Adrenal gland (tissue), 12 donors: ENCODE data around the gene PLAAT2. TPM values are rescaled to one million over a fixed set of nuclear protein-coding genes. Genes with fewer than 3 reads are reported as not detected.

Experiments used
- DNase-seq, 7 donors: peaks; one replicate each; pipeline ENCODE4 v3.0.0-alpha.2; 2019 to 2020
- H3K27ac ChIP-seq, 5 donors: fragments of 200-600 bp; sonication (generic) in 4 of 5; 1 replicate in 3 of 5; 2 replicates in 2 of 5; pipeline versions ENCODE4 v1.5.1 to v1.8.0; 2016 to 2020; ENCODE audit warnings: mild to moderate bottlenecking in 1 of 5
- H3K27me3 ChIP-seq: fragments of 200-600 bp; 2 replicates; pipeline ENCODE4 v1.8.0; 2021
- H3K36me3 ChIP-seq, 2 donors: fragments of 200-600 bp; replicated peaks in 1 of 2; 1 replicate in 1 of 2; 2 replicates in 1 of 2; pipeline versions ENCODE4 v1.5.1 to v1.8.0; 2018 to 2022
- H3K4me1 ChIP-seq, 2 donors: fragments of 200-600 bp; replicated peaks in 1 of 2; 1 replicate in 1 of 2; 2 replicates in 1 of 2; pipeline versions ENCODE4 v1.5.1 to v1.8.0; 2018 to 2021
- H3K4me3 ChIP-seq, 4 donors: fragments of 200-600 bp; sonication (generic) in 3 of 4; one replicate each; pipeline ENCODE4 v1.5.1; 2016 to 2018
- H3K9me3 ChIP-seq, 3 donors: fragments of 200-600 bp; sonication (generic) in 1 of 3; replicated peaks in 1 of 3; 1 replicate in 2 of 3; 2 replicates in 1 of 3; pipeline versions ENCODE4 v1.5.1 to v1.8.0; 2016 to 2021
- CTCF ChIP-seq, 6 experiments: fragments of 450-650 bp in 4 of 6; fragments of 200-600 bp in 2 of 6; sonication (generic) in 1 of 6; IDR thresholded peaks; 1 replicate in 5 of 6; 2 replicates in 1 of 6; pipeline versions ENCODE4 v1.5.1 to v1.8.0; 2016 to 2021; ENCODE audit warnings: antibody characterized with exemption in 6 of 6, mild to moderate bottlenecking in 2 of 6, moderate library complexity in 1 of 6
- POLR2A ChIP-seq, 2 donors: fragments of 450-650 bp; IDR thresholded peaks; one replicate each; pipeline ENCODE4 v1.6.1; 2017; ENCODE audit warnings: antibody characterized with exemption in 2 of 2, mild to moderate bottlenecking in 2 of 2, moderate library complexity in 1 of 2
- WGBS, 4 donors: extraction: QIAGEN DNeasy Blood & Tissue Kit in 2 of 4; methylation state at CpG; one replicate each; pipeline versions ENCODE4 v1.1.5 to v1.1.7; 2013 to 2017; 5-methylcytosine and 5-hydroxymethylcytosine counted together
- intact Hi-C, 2 donors: fragments of 100-400 bp; cut with DNase I; formaldehyde crosslinking; loops; one replicate each; pipeline versions ENCODE4 v1.14.1 to v1.15.0; 2022 to 2023
- polyA plus RNA-seq, 3 donors: library from polyadenylated mRNA; stranded (reverse); fragments of 200-250 nt in 2 of 3; fragments of 350-450 nt in 1 of 3; fragmentation: Illumina TruSeq in 1 of 3; extraction: RNeasy Lipid Tissue Mini Kit (QIAGEN cat#74804) in 1 of 3; gene quantifications; one replicate each; pipeline ENCODE4 v1.2.3, GENCODE V29; 2013 to 2014
- total RNA-seq, 9 donors: library from RNA; depleted of rRNA in 4 of 9; stranded (reverse); fragments of >200 nt in 4 of 9; fragments of 120-200 nt in 1 of 9; fragmentation: NEBNext Ultra II Directional in 1 of 9; extraction: Animal tissue kit (Norgen Biotek cat#: 25700) in 1 of 9; gene quantifications; one replicate each; pipeline versions ENCODE4 v1.1.0 to v1.2.4, GENCODE V29; 2013 to 2023
- donor health status: healthy with polysubstance abuse.
- donor health status: Bipolar disorder and iron deficiency.
- donor health status: DM: yes; HTN: yes; CAD: no.
- donor health status: DM: no; HTN: no; CAD: no.
- donor health status: DM: no; HTN: no; CAD: no.
- donor health status: DM: yes; HTN: yes; CAD: no.

PLAAT2 gene
- total and polyA plus RNA-seq, 12 donors = 0.17 to 0.30 TPM; not detected in 10

GRCh38 chr11:63504933-63505586, 58.1 kb downstream of the PLAAT2 start:
- Histone ChIP-seq H3K36me3 (no peaks in the 10 kb centered on the region), H3K4me3 (no peak overlapping the region), H3K27ac (no peak overlapping the region), H3K27me3 (no peaks in the 10 kb centered on the region), H3K4me1 (peaks cover 0 to 7% of the 10 kb centered on the region in 2 donors), H3K9me3 (no peaks in the 10 kb centered on the region)
- WGBS, 4 donors = 51 to 62% (median 57%) methylated on average over 4 of the region's 4 CpGs
- DNase-seq = peak in 6 of 7 donors; percentile 50 to 75 (median 54)
- TF ChIP-seq CTCF (IDR thresholded peaks at IDR 0.05) = no peak
- no peak for TF ChIP-seq POLR2A (IDR thresholded peaks at IDR 0.05)
- intact Hi-C loops = no loop called here

GRCh38 chr11:63504054-63504453, 59.1 kb downstream of the PLAAT2 start:
- H3K4me3 ChIP-seq = no peak overlapping the region
- no peaks in the 10 kb centered on the region for H3K27me3 ChIP-seq
- H3K27ac ChIP-seq = peak overlapping the region in 1 of 5 donors; percentile 17
- intact Hi-C loops = no loop called here
- no peak for DNase-seq
- peaks cover 0 to 7% of the 10 kb centered on the region in 2 donors for H3K4me1 ChIP-seq
- TF ChIP-seq CTCF (IDR thresholded peaks at IDR 0.05) (no peak), POLR2A (IDR thresholded peaks at IDR 0.05) (no peak)
- no peaks in the 10 kb centered on the region for H3K36me3 ChIP-seq
- no peaks in the 10 kb centered on the region for H3K9me3 ChIP-seq
- 70 to 94% (median 90%) methylated on average over 1 of the region's 1 CpG for WGBS, 4 donors

GRCh38 chr11:63503492-63503891, 59.7 kb downstream of the PLAAT2 start:
- intact Hi-C loops = no loop called here
- Histone ChIP-seq H3K36me3 (no peaks in the 10 kb centered on the region), H3K9me3 (no peaks in the 10 kb centered on the region), H3K4me1 (peaks cover 0 to 7% of the 10 kb centered on the region in 2 donors), H3K27ac (peak overlapping the region in 1 of 5 donors; percentile 17), H3K4me3 (no peak overlapping the region), H3K27me3 (no peaks in the 10 kb centered on the region)
- TF ChIP-seq CTCF (IDR thresholded peaks at IDR 0.05) (no peak), POLR2A (IDR thresholded peaks at IDR 0.05) (no peak)
- DNase-seq = peak in 1 of 7 donors; percentile 35
- 68 to 78% (median 73%) methylated on average over 6 of the region's 6 CpGs for WGBS, 4 donors

Other genes starting within 250 kb of the PLAAT2 start
- gene SLC22A9, start 193.6 kb downstream of the PLAAT2 start, total RNA-seq = under 1 TPM in 1 of 9 donors, not detected in 8; 0.06 TPM
- not detected for gene SLC22A9, start 193.6 kb downstream of the PLAAT2 start, polyA plus RNA-seq
- gene PLAAT5, start 72.2 kb downstream of the PLAAT2 start, total RNA-seq = 1 to 10 TPM in 4 of 9 donors, under 1 TPM in 3, not detected in 2; 0.69 to 7.9 (median 1.0) TPM
- 1 to 10 TPM in 2 of 3 donors, under 1 TPM in 1; 0.64 to 8.1 (median 2.0) TPM for gene PLAAT5, start 72.2 kb downstream of the PLAAT2 start, polyA plus RNA-seq
- 1 to 10 TPM in 3 of 9 donors, under 1 TPM in 5, not detected in 1; 0.11 to 3.0 (median 0.38) TPM for gene LGALS12, start 57.3 kb downstream of the PLAAT2 start, total RNA-seq
- gene LGALS12, start 57.3 kb downstream of the PLAAT2 start, polyA plus RNA-seq = 10 to 100 TPM in 1 of 3 donors, under 1 TPM in 2; 0.11 to 15.5 (median 0.64) TPM
- gene PLAAT4, start 26.6 kb downstream of the PLAAT2 start, total RNA-seq = 10 to 100 TPM in 8 of 9 donors, 1 to 10 TPM in 1; 3.7 to 49.5 (median 25.3) TPM
- 10 to 100 TPM; 12.4 to 38.0 (median 30.0) TPM for gene PLAAT4, start 26.6 kb downstream of the PLAAT2 start, polyA plus RNA-seq
- gene PLAAT3, start 51.1 kb upstream of the PLAAT2 start, total RNA-seq = 10 to 100 TPM; 31.8 to 79.7 (median 59.2) TPM
- gene PLAAT3, start 51.1 kb upstream of the PLAAT2 start, polyA plus RNA-seq = 100 to 1,000 TPM in 1 of 3 donors, 10 to 100 TPM in 2; 34.8 to 138 (median 41.1) TPM
- 100 to 1,000 TPM in 1 of 9 donors, 10 to 100 TPM in 8; 27.5 to 110 (median 70.3) TPM for gene ATL3, start 108.0 kb upstream of the PLAAT2 start, total RNA-seq
- gene ATL3, start 108.0 kb upstream of the PLAAT2 start, polyA plus RNA-seq = 10 to 100 TPM; 12.3 to 33.6 (median 13.3) TPM
- 100 to 1,000 TPM in 4 of 9 donors, 10 to 100 TPM in 5; 44.8 to 174 (median 95.6) TPM for gene RTN3, start 118.1 kb upstream of the PLAAT2 start, total RNA-seq
- 100 to 1,000 TPM in 1 of 3 donors, 10 to 100 TPM in 2; 42.5 to 117 (median 83.2) TPM for gene RTN3, start 118.1 kb upstream of the PLAAT2 start, polyA plus RNA-seq
- gene ZFTA, start 205.4 kb upstream of the PLAAT2 start, total RNA-seq = 10 to 100 TPM in 8 of 9 donors, 1 to 10 TPM in 1; 8.1 to 20.2 (median 15.2) TPM
- gene ZFTA, start 205.4 kb upstream of the PLAAT2 start, polyA plus RNA-seq = 10 to 100 TPM in 2 of 3 donors, 1 to 10 TPM in 1; 3.6 to 15.9 (median 10.3) TPM